DMS114 treated with DMSO at 0.1 percent for 48 hours (cell line): ENCODE results near the gene SLC26A2.

Experiments
- DNase-seq: peaks from one replicate; lab custom pipeline; 2025; ENCODE audit not compliant: unreplicated experiment; lab: John Stamatoyannopoulos, UW

SLC26A2 gene

GRCh38 chr5:150035139-150035895 is 74.8 kb downstream of the SLC26A2 start:
- DNase-seq: no peak

DNA sequence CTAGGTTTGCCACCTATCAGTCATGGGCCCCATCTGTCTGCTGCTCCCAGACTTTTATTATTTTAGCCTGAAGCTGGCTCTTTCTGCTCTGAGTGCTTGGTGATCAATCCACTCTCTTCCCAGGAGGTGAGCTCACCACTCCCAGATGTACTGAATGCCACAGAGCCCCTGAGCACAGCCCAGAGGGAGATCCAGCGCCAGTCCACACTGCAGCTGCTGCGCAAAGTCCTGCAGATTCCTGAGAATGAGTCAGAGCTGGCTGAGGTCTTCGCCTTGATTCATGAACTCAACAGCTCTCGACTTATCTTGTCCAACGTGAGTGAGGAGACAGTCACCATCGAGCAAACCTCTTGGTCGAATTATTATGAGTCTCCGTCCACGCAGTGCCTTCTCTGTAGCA is 76.0 kb downstream of the SLC26A2 start:
- DNase-seq: no peak
